ENCODE data around the gene CD302. TPM values are rescaled to one million over a fixed set of nuclear protein-coding genes. Genes with fewer than 3 reads are reported as not detected.
"Not testable (repeated sequence)": the region's sequence is repeated elsewhere in the genome, so short reads cannot be mapped to it uniquely, and the experiment has no call there.

The CD302 gene
- total and polyA plus RNA-seq, 2 of the 4 experiments (the other 2 are of a cell fraction) = 3.8 to 4.0 TPM

DNA sequence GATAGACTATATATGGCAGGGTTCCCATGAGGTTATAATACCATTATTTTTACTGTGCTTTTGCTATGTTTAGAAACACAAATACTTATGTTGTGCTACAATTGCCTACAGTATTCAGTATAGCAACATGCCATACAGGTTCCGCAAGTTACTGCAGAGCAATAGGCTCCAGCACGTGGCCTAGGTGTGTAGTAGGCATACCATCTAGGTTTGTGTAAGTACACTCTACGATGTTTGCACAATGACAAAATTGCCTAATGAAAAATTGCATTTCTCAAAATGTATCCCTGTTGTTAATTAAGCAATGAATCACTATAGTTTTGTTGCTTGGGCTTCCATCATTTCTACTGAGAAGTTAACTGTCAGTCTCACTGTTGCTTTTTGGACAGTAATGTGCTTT lies 9.8 kb downstream of the CD302 start:
- Histone ChIP-seq H3K56ac (ENCODE audit: extremely low read depth, insufficient read depth, low read length) (no peak overlapping the region), H2BK15ac (ENCODE audit: low read depth, low read length) (no peak overlapping the region), H3K4ac (ENCODE audit: low read depth, low read length) (no peak overlapping the region), H2AK9ac (replicated peaks; ENCODE audit: low read depth, low read length, poor library complexity) (no peak overlapping the region), H3K4me2 (ENCODE audit: low read depth, low read length) (no peak overlapping the region), H2AFZ (replicated peaks; ENCODE audit: low read length, poor library complexity) (no peak overlapping the region), H2BK120ac (ENCODE audit: low read depth, low read length) (no peak overlapping the region), H3K18ac (ENCODE audit: low read depth, low read length) (no peak overlapping the region), H3K27me3 (ENCODE audit: control insufficient read depth, insufficient read depth, low read length) (no peaks in the 10 kb centered on the region), H3K9me3 (ENCODE audit: control insufficient read depth, insufficient read depth, low read length) (no peaks in the 10 kb centered on the region), H2AK5ac (ENCODE audit: low read depth, low read length) (no peak overlapping the region), H2BK5ac (ENCODE audit: low read depth, low read length, poor library complexity, severe bottlenecking) (no peak overlapping the region), H3K23ac (ENCODE audit: low read depth, low read length) (no peak overlapping the region), H3K36me3 (ENCODE audit: control insufficient read depth, insufficient read depth, low read length) (peaks cover 2% of the 10 kb centered on the region; the same call in 1 of the 2 replicates), H3K4me1 (ENCODE audit: control insufficient read depth, insufficient read depth, low read length) (no peaks in the 10 kb centered on the region), H3K27ac (ENCODE audit: insufficient read depth, low read length) (no peak overlapping the region), H4K91ac (ENCODE audit: insufficient read depth, low read depth, low read length) (no peak overlapping the region), H3K79me1 (ENCODE audit: low read depth in 1 of 2, low read length in 2 of 2) (peaks cover 11 to 17% of the 10 kb centered on the region in 2 experiments), H3K9ac (ENCODE audit: low read depth, low read length) (no peak overlapping the region), H3K14ac (replicated peaks; ENCODE audit: low read depth, low read length) (no peak overlapping the region), H3K4me3 (ENCODE audit: insufficient read depth, low read depth, low read length) (no peak overlapping the region), H4K8ac (ENCODE audit: low read depth in 2 of 2, low read length in 2 of 2) (no peak overlapping the region), H4K5ac (ENCODE audit: low read depth, low read length) (no peak overlapping the region), H3K9me1 (ENCODE audit: insufficient read depth, low read length) (no peaks in the 10 kb centered on the region), H4K20me1 (ENCODE audit: insufficient read depth, low read length) (no peaks in the 10 kb centered on the region), H2BK20ac (ENCODE audit: low read depth, low read length) (no peak overlapping the region)
- ATAC-seq (ENCODE audit: low read depth) (no peak), DNase-seq (no peak)
- TF ChIP-seq CEBPB (IDR thresholded peaks at IDR 0.05; ENCODE audit: low read depth, low read length) (no peak), MXI1 (IDR thresholded peaks at IDR 0.05; ENCODE audit: borderline replicate concordance, low read depth, low read length) (no peak), CHD1 (IDR thresholded peaks at IDR 0.05; ENCODE audit: low read depth, low read length) (no peak), RFX5 (IDR thresholded peaks at IDR 0.05; ENCODE audit: low read depth, low read length) (no peak), RAD21 (IDR thresholded peaks at IDR 0.05; ENCODE audit: low read length) (no peak), POLR2A (IDR thresholded peaks at IDR 0.05; ENCODE audit: low read depth, low read length) (no peak), SMC3 (IDR thresholded peaks at IDR 0.05; ENCODE audit: low read depth, low read length) (no peak)
- TF ChIP-seq, protein P1, sequence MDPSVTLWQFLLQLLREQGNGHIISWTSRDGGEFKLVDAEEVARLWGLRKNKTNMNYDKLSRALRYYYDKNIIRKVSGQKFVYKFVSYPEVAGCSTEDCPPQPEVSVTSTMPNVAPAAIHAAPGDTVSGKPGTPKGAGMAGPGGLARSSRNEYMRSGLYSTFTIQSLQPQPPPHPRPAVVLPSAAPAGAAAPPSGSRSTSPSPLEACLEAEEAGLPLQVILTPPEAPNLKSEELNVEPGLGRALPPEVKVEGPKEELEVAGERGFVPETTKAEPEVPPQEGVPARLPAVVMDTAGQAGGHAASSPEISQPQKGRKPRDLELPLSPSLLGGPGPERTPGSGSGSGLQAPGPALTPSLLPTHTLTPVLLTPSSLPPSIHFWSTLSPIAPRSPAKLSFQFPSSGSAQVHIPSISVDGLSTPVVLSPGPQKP (IDR thresholded peaks at IDR 0.05; ENCODE audit: borderline replicate concordance, low read depth, low read length) = no peak
- TF ChIP-seq, protein P2, sequence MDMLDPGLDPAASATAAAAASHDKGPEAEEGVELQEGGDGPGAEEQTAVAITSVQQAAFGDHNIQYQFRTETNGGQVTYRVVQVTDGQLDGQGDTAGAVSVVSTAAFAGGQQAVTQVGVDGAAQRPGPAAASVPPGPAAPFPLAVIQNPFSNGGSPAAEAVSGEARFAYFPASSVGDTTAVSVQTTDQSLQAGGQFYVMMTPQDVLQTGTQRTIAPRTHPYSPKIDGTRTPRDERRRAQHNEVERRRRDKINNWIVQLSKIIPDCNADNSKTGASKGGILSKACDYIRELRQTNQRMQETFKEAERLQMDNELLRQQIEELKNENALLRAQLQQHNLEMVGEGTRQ (IDR thresholded peaks at IDR 0.05; ENCODE audit: low read depth, low read length) = no peak
- in situ Hi-C loops (cut with MboI; ENCODE audit: low sequenced_read_pairs) (no loop called here), dilution Hi-C loops (cut with HindIII; ENCODE audit: low sequenced_read_pairs, unreplicated experiment) (no loop called here), intact Hi-C loops (cut with micrococcal nuclease) (no loop called here)
- POLR2A ChIA-PET (ENCODE audit: unreplicated experiment) = no interaction called here
- CTCF ChIA-PET = no interaction called here
- no CpG with 5 or more reads among the region's 3 CpGs for WGBS, 2 experiments (ENCODE audit: extremely low coverage in 2 of 2, insufficient read length in 1 of 2)
- BruUV-seq (replicated peaks) = no TSS peak

DNA sequence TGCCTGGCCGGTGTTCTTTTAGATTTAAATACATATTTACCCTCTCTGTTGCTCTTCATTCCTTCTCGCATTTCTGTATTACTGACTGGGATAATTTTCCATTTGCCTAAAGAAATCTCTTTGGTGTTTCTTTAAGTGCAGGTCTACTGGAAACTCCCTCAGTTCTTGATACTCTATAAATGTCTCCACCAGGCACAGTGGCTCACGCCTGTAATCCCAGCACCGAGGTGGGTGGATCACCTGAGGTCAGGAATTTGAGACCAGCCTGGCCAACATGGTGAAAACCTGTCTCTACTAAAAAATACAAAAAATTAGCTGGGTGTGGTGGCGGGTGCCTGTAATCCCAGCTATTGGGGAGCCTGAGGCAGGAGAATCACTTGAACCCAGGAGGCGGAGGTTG lies 10.4 kb downstream of the CD302 start:
- H3K79me1 ChIP-seq (ENCODE audit: low read depth in 1 of 2, low read length in 2 of 2) = peaks cover 11 to 15% of the 10 kb centered on the region in 2 experiments
- dilution Hi-C loops (cut with HindIII; ENCODE audit: low sequenced_read_pairs, unreplicated experiment); H4K20me1 ChIP-seq (ENCODE audit: insufficient read depth, low read length); H3K14ac ChIP-seq (replicated peaks; ENCODE audit: low read depth, low read length); H3K27ac ChIP-seq (ENCODE audit: insufficient read depth, low read length); H2BK20ac ChIP-seq (ENCODE audit: low read depth, low read length); H3K4me3 ChIP-seq (ENCODE audit: insufficient read depth, low read depth, low read length); H3K4me2 ChIP-seq (ENCODE audit: low read depth, low read length); H2AK9ac ChIP-seq (replicated peaks; ENCODE audit: low read depth, low read length, poor library complexity); CTCF ChIA-PET; POLR2A ChIA-PET (ENCODE audit: unreplicated experiment); H3K9ac ChIP-seq (ENCODE audit: low read depth, low read length); H4K8ac ChIP-seq (ENCODE audit: low read depth in 2 of 2, low read length in 2 of 2); H3K36me3 ChIP-seq (ENCODE audit: control insufficient read depth, insufficient read depth, low read length); H3K4ac ChIP-seq (ENCODE audit: low read depth, low read length); H2AFZ ChIP-seq (replicated peaks; ENCODE audit: low read length, poor library complexity); H2BK120ac ChIP-seq (ENCODE audit: low read depth, low read length); H4K91ac ChIP-seq (ENCODE audit: insufficient read depth, low read depth, low read length); H2AK5ac ChIP-seq (ENCODE audit: low read depth, low read length); ATAC-seq (ENCODE audit: low read depth); H3K4me1 ChIP-seq (ENCODE audit: control insufficient read depth, insufficient read depth, low read length); H3K56ac ChIP-seq (ENCODE audit: extremely low read depth, insufficient read depth, low read length); H3K23ac ChIP-seq (ENCODE audit: low read depth, low read length); DNase-seq; BruUV-seq (replicated peaks); H3K27me3 ChIP-seq (ENCODE audit: control insufficient read depth, insufficient read depth, low read length); H2BK15ac ChIP-seq (ENCODE audit: low read depth, low read length); in situ Hi-C loops (cut with MboI; ENCODE audit: low sequenced_read_pairs); H3K18ac ChIP-seq (ENCODE audit: low read depth, low read length); intact Hi-C loops (cut with micrococcal nuclease); H3K9me1 ChIP-seq (ENCODE audit: insufficient read depth, low read length); H2BK5ac ChIP-seq (ENCODE audit: low read depth, low read length, poor library complexity, severe bottlenecking); H3K9me3 ChIP-seq (ENCODE audit: control insufficient read depth, insufficient read depth, low read length); H4K5ac ChIP-seq (ENCODE audit: low read depth, low read length): not testable (repeated sequence)
- WGBS, 2 experiments (ENCODE audit: extremely low coverage in 2 of 2, insufficient read length in 1 of 2) = no CpG with 5 or more reads among the region's 6 CpGs
